Stimulated activated CD4-positive, alpha-beta T cell treated with anti-CD3 and anti-CD28 coated beads, Interleukin-1b, Interleukin-23, amount 100 ng/mL, for 24 hours (primary cell): ENCODE data around the gene DSCAML1.

Source experiments
- DNase-seq, 4 experiments: peaks; one replicate each; pipeline ENCODE4 v3.0.0-alpha.2; 2020; ENCODE audit warnings: low read depth in 4 of 4, low spot score in 1 of 4

The DSCAML1 gene

GRCh38 chr11:117731722-117732290 is 65.2 kb downstream of the DSCAML1 start:
- DNase-seq: no peak

GRCh38 chr11:117730208-117730800 is 66.7 kb downstream of the DSCAML1 start:
- no peak for DNase-seq

DNA sequence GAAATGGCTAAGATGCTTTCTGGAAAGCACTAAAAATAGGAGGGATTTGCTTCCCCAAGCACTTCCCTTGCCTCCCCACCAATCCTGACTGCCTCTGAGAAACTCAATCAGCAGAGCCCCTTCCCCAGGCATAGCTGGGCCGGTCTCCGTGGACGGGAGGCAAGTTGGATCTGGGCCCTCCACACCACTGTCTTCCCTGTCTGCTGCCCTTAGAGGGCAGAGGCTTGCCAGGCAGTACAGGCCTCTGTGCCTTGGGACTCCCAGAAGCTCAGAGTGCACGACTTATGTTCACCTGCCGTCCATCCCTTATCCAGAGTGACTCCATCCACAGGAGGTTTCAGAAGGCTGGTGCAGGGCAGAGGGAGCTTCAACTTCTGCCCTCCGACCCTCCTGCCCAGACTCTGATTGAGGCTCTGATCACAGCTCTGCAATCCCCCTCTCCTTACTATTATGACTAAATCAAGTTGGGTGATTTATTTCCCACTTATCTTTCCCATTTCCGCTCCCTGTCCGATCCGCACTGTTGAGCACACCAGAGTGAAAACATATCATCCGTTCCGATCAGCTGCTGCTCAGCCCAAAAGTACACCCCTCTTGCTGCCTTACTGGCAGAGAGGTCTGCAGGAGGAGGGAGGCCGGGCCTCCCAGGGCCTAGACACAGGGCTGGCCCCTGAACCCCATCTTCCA is 71.8 kb downstream of the DSCAML1 start:
- no peak for DNase-seq

GRCh38 chr11:117724621-117725020 is 72.4 kb downstream of the DSCAML1 start:
- no peak for DNase-seq

GRCh38 chr11:117724104-117724503 is 72.9 kb downstream of the DSCAML1 start:
- no peak for DNase-seq

DNA sequence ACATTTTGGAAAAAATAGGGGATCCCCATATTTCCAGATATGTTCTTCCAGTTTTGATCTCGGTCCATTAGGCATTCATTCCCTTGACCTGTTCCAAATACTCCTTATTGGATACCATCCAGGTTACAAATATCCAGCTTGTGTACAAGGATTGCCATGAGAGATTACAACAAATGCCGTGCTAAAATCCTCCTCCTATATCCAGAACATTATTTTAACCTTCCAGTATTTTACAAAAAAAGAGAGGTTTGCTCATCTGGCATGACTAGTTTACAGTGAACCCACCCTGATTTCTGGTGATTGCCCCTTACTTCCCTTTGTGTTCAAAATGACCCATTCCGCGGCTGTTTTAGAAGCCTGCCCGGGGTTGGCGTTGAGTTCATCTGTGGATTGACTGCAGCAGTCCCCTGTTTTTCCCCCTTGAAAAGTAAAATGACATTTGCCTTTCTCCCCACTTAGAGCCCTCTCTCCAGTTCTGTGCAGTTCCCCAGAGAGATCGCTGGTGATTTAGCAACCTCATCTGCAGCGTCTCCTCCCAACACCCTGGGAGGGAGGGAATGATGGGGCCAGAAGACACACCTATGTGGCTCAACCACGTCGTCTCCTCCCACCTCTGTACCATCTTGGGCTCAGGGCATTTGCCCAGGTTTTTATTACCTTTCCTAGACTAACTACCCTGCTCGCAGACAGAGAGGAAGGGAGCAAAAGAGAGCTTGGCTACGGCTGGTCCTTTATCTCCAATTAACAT is 73.6 kb downstream of the DSCAML1 start:
- no peak for DNase-seq

- DNase-seq: no peak
These were observed 74.9 kb downstream of the DSCAML1 start for GRCh38 chr11:117722082-117722481.

DNA sequence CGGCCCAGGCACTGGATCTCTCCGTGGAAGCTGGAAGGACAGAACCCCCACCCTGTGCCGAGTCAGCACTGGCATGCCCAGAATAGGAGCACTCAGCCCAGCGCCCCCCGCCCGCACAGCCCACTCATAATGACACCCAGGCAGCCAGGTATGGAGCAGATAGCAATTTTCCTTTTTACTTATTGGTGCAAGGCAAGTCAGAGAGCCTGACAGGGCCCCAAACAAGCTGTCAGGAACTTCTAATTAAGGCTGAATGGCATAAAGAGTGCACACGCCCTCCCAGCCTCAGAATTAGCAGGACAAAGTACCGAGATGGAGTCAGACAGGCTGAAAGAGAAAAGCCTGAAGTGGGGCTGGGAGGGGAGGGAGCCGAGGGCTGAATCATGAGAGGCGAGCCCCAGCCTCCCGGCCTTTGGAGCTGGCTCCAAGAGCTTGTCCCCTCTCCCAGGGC is 76.9 kb downstream of the DSCAML1 start:
- no peak for DNase-seq

GRCh38 chr11:117719480-117719879 is 77.5 kb downstream of the DSCAML1 start:
- DNase-seq: no peak

- DNase-seq: no peak
These were observed 79.3 kb downstream of the DSCAML1 start for GRCh38 chr11:117717485-117718314.

DNA sequence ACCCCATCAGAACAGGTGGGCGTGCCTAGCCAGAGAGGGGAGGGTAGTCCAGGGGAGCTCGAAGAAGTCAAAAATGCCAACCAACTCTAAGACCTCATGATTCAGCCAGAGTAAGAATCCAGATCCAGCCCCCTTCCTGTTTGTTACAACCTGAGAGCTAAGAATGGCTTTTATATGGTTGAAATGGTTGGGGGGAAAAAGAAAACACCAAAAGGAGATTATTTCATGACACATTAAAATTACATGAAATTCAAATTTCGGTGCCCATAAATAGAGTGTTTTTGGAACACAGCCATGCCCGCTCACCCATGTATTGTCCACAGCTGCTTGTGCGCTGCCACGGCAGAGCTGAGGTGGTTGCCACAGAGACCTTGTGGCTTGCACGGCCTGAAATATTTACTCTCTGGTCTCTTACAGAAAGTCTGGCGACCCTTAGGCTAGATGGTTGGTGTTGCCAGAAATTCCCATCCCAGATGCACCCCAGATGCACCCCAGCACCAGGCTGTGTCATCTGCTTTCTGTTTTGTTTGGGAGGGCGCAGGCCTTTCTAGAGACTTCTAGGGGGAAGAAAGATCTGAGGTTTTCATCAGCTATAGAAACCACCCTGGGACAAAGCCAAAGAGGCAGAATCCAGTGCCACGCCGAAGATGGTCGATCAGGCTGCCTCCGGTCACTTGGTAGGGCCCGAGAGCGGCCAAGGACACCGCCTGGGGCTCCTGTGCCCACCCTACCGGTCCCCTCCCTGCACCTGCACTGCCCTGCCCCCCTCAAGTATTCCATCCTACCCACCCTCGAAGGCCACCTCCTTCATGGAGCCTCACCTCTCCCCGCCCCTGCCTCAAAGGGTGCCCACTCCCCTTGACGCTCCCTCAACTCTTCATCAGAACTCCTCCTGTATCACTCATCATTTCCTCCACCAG is 80.2 kb downstream of the DSCAML1 start:
- DNase-seq: no peak

- no peak for DNase-seq
These were observed 81.2 kb downstream of the DSCAML1 start for GRCh38 chr11:117715801-117716200.

- DNase-seq: no peak
These were observed 83.5 kb downstream of the DSCAML1 start for GRCh38 chr11:117713538-117713991.

GRCh38 chr11:117712530-117712929 is 84.5 kb downstream of the DSCAML1 start:
- DNase-seq: no peak

- no peak for DNase-seq
These were observed 85.7 kb downstream of the DSCAML1 start for GRCh38 chr11:117711331-117711730.

DNA sequence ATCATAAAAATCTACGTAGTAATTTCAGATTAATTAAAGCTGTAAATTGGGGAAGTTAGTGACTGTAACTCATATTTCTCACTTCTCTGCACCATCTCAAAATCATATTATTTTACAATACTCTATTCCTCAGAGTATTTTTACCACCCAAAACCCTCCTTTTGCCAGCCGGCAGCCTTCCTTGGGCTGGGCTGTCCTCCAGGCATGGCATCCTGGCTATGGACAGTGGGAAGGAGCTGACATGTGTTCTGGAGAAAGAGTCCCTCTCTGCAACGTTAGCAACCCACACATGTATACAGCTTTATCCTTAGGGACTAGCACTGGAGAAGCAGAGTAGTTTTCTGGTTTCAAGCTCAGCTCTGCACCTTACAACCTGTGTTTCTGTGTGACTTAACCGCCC is 86.8 kb downstream of the DSCAML1 start:
- DNase-seq: no peak

- DNase-seq: no peak
These were observed 90.6 kb downstream of the DSCAML1 start for GRCh38 chr11:117706322-117706814.

DNA sequence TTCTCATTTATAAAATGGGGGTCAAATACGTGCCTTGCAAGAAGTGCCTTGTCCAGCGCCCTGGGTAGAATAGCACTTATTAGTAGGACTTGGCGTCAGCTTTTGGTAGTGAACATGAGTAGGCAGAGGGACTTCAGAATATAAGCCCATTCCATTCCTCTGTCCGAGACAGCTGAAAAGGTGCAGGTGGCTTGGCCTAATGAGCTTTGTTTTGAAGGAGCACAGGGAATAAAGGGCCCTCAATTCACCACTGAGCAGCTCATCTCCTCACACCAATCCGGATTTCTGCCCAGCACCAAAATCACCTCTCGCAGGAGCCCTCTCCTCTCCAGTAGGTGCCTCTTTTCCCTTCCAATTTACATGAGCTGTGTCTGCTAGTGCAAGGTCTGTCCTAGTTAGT is 91.2 kb downstream of the DSCAML1 start:
- no peak for DNase-seq

DNA sequence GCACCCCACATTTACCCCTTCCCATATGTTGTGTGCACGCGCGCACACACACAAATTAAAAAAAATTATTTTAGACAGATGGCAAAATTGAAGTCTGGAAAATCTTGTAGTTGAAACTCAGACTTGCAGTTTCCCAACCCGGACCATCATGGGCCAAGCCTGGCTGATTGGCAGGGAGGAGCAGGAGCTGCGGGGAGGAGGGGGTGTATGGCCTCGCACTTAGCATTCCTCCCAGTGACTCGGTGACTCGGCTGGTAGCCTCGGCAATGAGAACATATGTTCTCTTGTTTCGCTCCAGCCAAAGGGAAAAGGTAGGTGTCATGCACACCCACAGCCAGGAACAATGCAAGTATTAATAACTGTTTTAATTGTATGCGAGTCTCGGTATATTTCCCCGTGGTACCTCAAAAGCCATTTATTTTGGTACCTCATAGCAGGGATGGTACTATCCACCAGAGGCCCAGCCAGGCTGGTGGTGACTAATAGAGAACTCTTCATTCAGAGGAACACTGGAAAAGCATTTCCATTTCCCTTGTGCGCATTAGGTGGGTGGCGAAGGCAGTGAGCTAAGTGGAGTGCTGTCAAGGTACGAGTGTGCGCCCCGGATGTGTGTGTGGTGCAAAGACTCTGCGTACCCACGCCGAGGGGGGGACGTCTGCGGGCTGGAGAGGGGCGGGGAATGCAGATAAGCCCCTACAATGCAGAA is 92.5 kb downstream of the DSCAML1 start:
- DNase-seq: no peak
